Myometrial cell (primary cell): Measurements from ENCODE around the gene SMIM34. TPM values are rescaled to one million over a fixed set of nuclear protein-coding genes. Genes with fewer than 3 reads are reported as not detected.

ENCODE experiments used
- total RNA-seq: library from RNA; depleted of rRNA; stranded (reverse); fragments of >200 nt; gene quantifications from 2 replicates; pipeline ENCODE4 v1.2.3, GENCODE V29; 2015

Gene SMIM34
- total RNA-seq, result not detected in 2 replicates

DNA sequence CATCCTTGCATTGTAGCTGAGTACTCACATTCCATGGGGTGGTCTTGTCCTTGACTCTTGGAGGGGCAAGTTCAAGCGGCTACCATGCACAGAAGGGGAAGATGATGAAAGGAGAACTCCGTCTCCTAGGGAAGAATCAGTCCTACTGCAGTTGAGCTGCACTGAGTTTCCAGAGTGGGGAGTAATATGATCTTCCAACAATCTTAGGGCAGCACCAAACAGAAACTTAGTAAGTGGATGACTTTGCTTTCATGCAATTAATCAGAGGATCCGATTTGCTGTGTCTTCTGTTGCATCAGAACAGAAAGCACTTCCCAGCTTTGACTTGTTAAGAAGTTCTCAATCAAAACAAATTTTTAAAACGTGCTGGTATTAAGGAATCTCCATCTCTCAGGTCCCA, at the start of gene SMIM34:
Gene SMIM34 (minus strand): TSS at position 147 of the 400 bp plus-strand sequence. CDS start 112 bp downstream, at position 35.

GRCh38 chr21:34374940-34375618, 48.7 kb downstream of the SMIM34 start, which contains the start of gene SMIM11:
SMIM11 (plus strand) TSS chr21:34375507; CDS start chr21:34379505, 3,998 bp downstream.

Other genes starting within 250 kb of the SMIM34 start
- gene KCNE2, start 59.9 kb downstream of the SMIM34 start, total RNA-seq, result not detected in 2 replicates
- 0.89 and 14.1 TPM in 2 replicates for gene SMIM11, start 48.4 kb downstream of the SMIM34 start, total RNA-seq
- not detected in 2 replicates for gene KCNE1, start 88.3 kb upstream of the SMIM34 start, total RNA-seq
- gene RCAN1, start 191.2 kb upstream of the SMIM34 start, total RNA-seq, result 21.6 and 28.0 TPM in 2 replicates
- not detected in 2 replicates for gene CLIC6, start 245.0 kb upstream of the SMIM34 start, total RNA-seq